ENCODE data around the gene PRKAG2. TPM values are rescaled to one million over a fixed set of nuclear protein-coding genes. Genes with fewer than 3 reads are reported as not detected.

The PRKAG2 gene
- total RNA-seq, 1 donor from 2014 or later = 35.6 TPM

- H3K36me3 ChIP-seq = no peaks in the 10 kb centered on the region
- peaks cover 23% of the 10 kb centered on the region for H3K4me1 ChIP-seq
- no peak overlapping the region for H3K4me3 ChIP-seq
- H3K9me3 ChIP-seq = no peaks in the 10 kb centered on the region
- intact Hi-C loops (cut with DNase I) = no loop called here
- no peak overlapping the region for H3K27ac ChIP-seq
- ATAC-seq (no peak), DNase-seq (peak; percentile 66)
- no peaks in the 10 kb centered on the region for H3K27me3 ChIP-seq
- no peak for TF ChIP-seq CTCF (IDR thresholded peaks at IDR 0.05)
Observed at GRCh38 chr7:151865070-151865670, 11.7 kb downstream of the PRKAG2 start.

DNA sequence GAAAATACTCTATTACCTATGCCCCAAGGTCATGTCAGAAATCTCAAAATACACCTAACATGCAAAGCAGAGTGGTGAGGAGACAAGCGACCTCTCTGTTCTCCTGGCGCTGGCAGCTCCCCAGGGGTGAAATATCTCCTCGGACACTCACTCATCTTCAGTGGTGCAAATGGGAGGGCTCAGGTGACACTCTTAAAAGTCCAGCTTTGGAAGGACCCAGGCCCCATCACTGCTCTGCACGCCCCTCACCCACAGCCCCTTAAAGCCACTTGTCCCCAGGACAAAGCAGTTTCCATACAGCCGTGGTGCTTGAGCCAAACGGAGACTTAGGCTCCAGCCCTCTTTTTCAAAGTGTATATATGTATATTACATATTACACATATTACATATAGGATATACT, 12.4 kb downstream of the PRKAG2 start:
- DNase-seq (peak; percentile 19), ATAC-seq (no peak)
- Histone ChIP-seq H3K27me3 (no peaks in the 10 kb centered on the region), H3K36me3 (no peaks in the 10 kb centered on the region), H3K27ac (no peak overlapping the region), H3K4me1 (peaks cover 21% of the 10 kb centered on the region), H3K4me3 (no peak overlapping the region), H3K9me3 (no peaks in the 10 kb centered on the region)
- no peak for TF ChIP-seq CTCF (IDR thresholded peaks at IDR 0.05)
- intact Hi-C loops (cut with DNase I) = no loop called here

GRCh38 chr7:151864081-151864480, 12.8 kb downstream of the PRKAG2 start:
- Histone ChIP-seq H3K27ac (no peak overlapping the region), H3K4me1 (peaks cover 16% of the 10 kb centered on the region), H3K27me3 (no peaks in the 10 kb centered on the region), H3K36me3 (no peaks in the 10 kb centered on the region), H3K9me3 (no peaks in the 10 kb centered on the region), H3K4me3 (no peak overlapping the region)
- ATAC-seq = peak; percentile 6
- intact Hi-C loops (cut with DNase I) = no loop called here
- peak; percentile 57 for DNase-seq
- TF ChIP-seq CTCF (IDR thresholded peaks at IDR 0.05) = no peak

- peak; percentile 37 for ATAC-seq
Observed at GRCh38 chr7:151863386-151864079, 13.4 kb downstream of the PRKAG2 start.

DNA sequence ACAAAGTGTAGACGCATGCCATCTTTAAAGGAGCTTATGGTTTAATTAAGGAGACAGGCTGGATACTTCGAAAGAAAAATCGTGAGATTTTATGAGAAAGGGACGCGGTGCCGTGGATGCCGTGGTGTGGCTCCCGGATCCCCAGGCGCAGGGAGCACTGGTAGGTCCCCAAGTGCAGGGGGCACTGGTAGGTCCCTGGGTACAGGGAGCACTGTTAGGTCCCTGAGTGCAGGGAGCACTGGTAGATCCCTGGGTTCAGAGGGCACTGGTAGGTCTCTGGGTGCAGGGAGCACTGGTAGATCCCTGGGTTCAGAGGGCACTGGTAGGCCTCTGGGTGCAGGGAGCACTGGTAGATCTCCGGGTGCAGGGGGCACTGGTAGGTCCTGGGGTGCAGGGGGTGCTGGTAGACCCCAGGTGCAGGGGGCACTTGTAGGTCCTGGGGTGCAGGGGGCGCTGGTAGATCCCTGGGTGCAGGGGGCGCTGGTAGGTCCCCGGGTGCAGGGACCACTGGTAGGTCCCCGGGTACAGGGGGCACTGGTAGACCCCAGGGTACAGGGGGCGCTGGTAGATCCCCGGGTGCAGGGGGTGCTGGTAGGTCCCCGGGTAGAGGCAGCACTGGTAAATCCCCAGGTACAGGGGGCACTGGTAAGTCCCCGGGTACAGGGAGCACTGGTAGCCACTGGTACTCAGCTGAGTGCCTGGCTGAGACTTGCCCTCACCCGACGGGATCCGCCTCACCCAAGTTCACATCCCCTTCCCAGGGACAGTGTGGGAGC, 14.1 kb downstream of the PRKAG2 start:
- Histone ChIP-seq H3K27ac (no peak overlapping the region), H3K27me3 (no peaks in the 10 kb centered on the region), H3K4me3 (no peak overlapping the region), H3K4me1 (peaks cover 3% of the 10 kb centered on the region), H3K36me3 (no peaks in the 10 kb centered on the region), H3K9me3 (no peaks in the 10 kb centered on the region)
- ATAC-seq (no peak), DNase-seq (peak; percentile 57)
- intact Hi-C loops (cut with DNase I) = no loop called here
- no peak for TF ChIP-seq CTCF (IDR thresholded peaks at IDR 0.05)

More at GRCh38 chr7:151863386-151864079, 13.4 kb downstream of the PRKAG2 start:
- peaks cover 10% of the 10 kb centered on the region for H3K4me1 ChIP-seq
- no peak overlapping the region for H3K4me3 ChIP-seq
- no peak overlapping the region for H3K27ac ChIP-seq
- intact Hi-C loops (cut with DNase I) = no loop called here
- no peaks in the 10 kb centered on the region for H3K36me3 ChIP-seq
- DNase-seq = peak; percentile 44
- no peaks in the 10 kb centered on the region for H3K9me3 ChIP-seq
- no peaks in the 10 kb centered on the region for H3K27me3 ChIP-seq
- no peak for TF ChIP-seq CTCF (IDR thresholded peaks at IDR 0.05)

All from upper lobe of right lung (tissue), 1 donor.